ENCODE results near the gene SCN2B. TPM values are rescaled to one million over a fixed set of nuclear protein-coding genes. Genes with fewer than 3 reads are reported as not detected.

Gene SCN2B
- total RNA-seq, 4 donors from 2014 or later, result 0.42 to 1.2 (median 0.67) TPM

DNA sequence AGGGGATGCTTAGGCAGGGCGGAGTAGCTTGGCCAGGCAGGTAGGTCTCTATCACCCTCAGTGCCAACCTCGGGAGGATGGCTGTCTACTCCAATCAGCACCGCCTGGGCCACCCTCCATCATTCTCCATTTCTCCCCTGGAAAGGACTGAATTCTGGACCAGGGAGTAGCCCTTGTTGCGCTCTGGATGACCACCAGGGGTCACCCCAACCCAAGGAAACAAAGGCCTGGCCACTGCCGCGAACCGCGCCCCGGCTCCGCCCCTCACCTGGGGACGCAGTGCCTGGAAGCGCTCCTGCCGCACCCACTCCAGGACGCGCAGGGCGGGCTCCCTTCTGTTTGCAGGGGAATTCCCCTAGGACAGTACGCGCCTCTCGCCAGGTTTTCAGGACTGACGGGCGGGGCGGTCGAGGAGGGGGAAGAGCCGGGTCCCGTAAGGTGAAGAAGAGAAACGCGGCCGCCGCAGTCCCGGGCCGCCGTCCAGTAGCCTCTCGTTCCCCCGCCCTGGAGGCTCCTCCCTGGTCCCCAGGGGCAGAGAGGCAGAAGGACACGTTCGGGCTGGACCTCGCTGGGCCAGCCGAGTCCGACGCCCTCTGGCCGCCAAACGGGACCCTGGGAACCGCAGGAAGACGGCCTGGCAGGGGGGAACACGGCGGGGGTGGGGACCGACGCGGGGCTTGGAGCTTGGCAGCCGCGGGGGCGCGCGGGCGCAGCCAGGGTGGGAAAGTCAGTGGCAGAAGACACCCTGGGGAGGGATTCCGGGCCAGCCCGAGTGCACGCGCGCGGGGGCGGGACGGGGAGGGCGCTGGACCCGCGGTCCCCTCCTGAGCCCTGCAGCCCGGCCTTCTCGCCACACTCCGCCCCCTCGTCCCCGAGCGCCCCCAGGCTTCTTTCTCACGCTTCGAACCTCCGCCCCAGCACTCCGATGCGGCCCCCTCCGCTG lies 30.9 kb downstream of the SCN2B start:
- WGBS, result under 1% methylated on average over 34 of the region's 78 CpGs
- Histone ChIP-seq H3K4me1 (peaks cover 14 to 17% (median 16%) of the 10 kb centered on the region in 4 donors), H3K27me3 (peaks cover 0 to 41% (median 4%) of the 10 kb centered on the region in 4 donors), H3K27ac (replicated peaks in 1 of 4) (peak overlapping the region in 3 of 4 donors; percentile 44 to 63 (median 60)), H3K9me3 (no peaks in the 10 kb centered on the region), H3K36me3 (no peaks in the 10 kb centered on the region), H3K4me3 (peak overlapping the region; percentile 55 to 84 (median 66))
- DNase-seq (ENCODE audit: extremely low spot score), result peak; percentile 94
- TF ChIP-seq POLR2AphosphoS5 (IDR thresholded peaks at IDR 0.05) (peak in 1 of 2 donors; percentile 37), POLR2A (IDR thresholded peaks at IDR 0.05; ENCODE audit: low read depth) (no peak), EP300 (IDR thresholded peaks at IDR 0.05) (no peak)
- TF ChIP-seq, protein P1, sequence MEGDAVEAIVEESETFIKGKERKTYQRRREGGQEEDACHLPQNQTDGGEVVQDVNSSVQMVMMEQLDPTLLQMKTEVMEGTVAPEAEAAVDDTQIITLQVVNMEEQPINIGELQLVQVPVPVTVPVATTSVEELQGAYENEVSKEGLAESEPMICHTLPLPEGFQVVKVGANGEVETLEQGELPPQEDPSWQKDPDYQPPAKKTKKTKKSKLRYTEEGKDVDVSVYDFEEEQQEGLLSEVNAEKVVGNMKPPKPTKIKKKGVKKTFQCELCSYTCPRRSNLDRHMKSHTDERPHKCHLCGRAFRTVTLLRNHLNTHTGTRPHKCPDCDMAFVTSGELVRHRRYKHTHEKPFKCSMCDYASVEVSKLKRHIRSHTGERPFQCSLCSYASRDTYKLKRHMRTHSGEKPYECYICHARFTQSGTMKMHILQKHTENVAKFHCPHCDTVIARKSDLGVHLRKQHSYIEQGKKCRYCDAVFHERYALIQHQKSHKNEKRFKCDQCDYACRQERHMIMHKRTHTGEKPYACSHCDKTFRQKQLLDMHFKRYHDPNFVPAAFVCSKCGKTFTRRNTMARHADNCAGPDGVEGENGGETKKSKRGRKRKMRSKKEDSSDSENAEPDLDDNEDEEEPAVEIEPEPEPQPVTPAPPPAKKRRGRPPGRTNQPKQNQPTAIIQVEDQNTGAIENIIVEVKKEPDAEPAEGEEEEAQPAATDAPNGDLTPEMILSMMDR (IDR thresholded peaks at IDR 0.05), result peak; percentile 89 to 93 (median 93)
- intact Hi-C loops (cut with DNase I), result loop anchor here (2.0 to 5.0 kb wide), 3 partner anchors 25 to 342 kb away; no protein-coding TSS in a partner anchor

DNA sequence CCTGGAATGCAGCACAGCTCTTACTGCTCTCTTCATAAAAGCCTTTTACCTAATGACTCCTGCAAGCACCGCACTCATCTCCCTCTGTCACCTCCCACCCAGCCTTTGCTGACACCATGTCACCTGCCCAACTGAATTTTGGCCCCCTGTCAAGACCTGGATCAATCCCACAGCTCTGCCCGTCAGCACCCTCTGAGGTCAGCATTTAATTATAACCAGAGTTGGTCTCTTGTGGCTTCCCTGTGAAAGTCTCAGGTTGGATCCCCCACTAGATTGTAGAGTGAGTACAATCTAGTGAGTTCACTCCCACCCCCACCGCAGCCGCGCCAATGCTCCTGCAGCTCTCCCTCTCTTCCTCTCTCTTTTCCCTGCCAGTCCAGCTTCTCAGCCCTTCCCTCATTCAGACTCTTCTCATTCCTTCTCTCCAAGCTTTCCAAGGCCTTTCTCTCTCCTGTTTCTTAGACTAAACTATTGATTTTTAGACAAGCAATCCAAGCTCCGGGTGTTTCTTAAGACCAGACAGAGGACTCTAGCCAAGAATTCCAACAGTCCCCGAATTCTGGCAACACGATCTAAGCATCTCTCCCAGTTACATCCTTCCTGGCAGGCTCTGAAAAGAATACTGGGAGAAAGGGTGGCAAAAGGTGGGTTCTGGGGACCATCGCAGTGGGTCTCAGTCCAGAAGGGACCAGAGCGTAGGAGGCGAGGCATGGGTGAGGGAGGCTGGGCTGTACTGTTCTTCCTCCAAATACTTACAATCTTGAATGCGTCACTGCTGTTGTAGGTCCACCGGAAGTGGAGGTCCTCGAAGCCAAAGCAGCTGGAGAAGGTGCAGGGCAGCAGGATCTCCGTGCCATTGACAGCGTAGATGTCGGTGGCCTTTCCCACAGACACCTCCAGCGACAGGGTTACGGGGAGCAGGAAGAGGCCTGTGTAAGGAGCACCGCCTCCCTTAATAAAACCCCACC lies 31.9 kb downstream of the SCN2B start:
- intact Hi-C loops (cut with DNase I), result loop anchor here (2.0 to 5.0 kb wide), 3 partner anchors 26 to 343 kb away; no protein-coding TSS in a partner anchor
- H3K27ac ChIP-seq (replicated peaks in 1 of 4), result no peak overlapping the region
- WGBS, result 53% methylated on average over 20 of the region's 20 CpGs
- H3K4me1 ChIP-seq, result peaks cover 14 to 17% (median 15%) of the 10 kb centered on the region in 4 donors
- DNase-seq (ENCODE audit: extremely low spot score), result no peak
- no peak for TF ChIP-seq EP300 (IDR thresholded peaks at IDR 0.05)
- TF ChIP-seq, protein P1 (IDR thresholded peaks at IDR 0.05), result no peak
- no peak for TF ChIP-seq POLR2A (IDR thresholded peaks at IDR 0.05; ENCODE audit: low read depth)
- no peak for TF ChIP-seq POLR2AphosphoS5 (IDR thresholded peaks at IDR 0.05)
- no peaks in the 10 kb centered on the region for H3K9me3 ChIP-seq
- H3K4me3 ChIP-seq, result peak overlapping the region; percentile 55 to 84 (median 66)
- H3K27me3 ChIP-seq, result peaks cover 0 to 46% (median 4%) of the 10 kb centered on the region in 4 donors
- H3K36me3 ChIP-seq, result no peaks in the 10 kb centered on the region

DNA sequence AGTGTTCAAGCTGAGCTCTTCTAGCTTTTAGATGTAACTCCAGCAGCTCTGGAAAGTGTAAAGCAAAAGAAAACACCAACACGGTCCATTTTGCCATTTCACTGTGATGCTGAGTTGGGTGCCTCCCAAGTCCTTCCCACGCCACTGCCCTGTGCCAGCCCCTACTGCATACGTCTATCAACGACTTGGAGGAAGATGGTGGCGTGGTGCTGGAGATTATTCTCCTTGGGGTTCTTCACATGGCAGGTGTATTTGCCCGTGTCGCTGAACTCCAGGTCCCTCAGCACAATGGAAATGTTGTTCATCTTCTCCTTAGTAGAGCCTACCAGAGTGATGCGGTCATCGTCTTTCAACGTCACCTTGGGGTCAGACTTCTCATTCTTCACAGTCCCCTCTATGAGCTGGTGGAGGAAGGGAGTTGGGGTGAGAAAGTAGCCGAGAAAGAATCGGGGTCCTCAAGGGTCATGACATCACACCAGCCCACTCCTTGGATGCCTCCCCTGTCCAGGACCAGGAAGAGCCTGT lies 32.7 kb downstream of the SCN2B start:
- H3K4me1 ChIP-seq, result peaks cover 14 to 17% (median 15%) of the 10 kb centered on the region in 4 donors
- TF ChIP-seq POLR2A (IDR thresholded peaks at IDR 0.05; ENCODE audit: low read depth) (no peak), EP300 (IDR thresholded peaks at IDR 0.05) (no peak), POLR2AphosphoS5 (IDR thresholded peaks at IDR 0.05) (no peak)
- TF ChIP-seq, protein P1 (IDR thresholded peaks at IDR 0.05), result no peak
- DNase-seq (ENCODE audit: extremely low spot score), result no peak
- H3K27me3 ChIP-seq, result peaks cover 0 to 55% (median 4%) of the 10 kb centered on the region in 4 donors
- intact Hi-C loops (cut with DNase I), result loop anchor here (2.0 kb wide), 2 partner anchors 27 to 209 kb away; no protein-coding TSS in a partner anchor
- H3K27ac ChIP-seq (replicated peaks in 1 of 4), result no peak overlapping the region
- 74% methylated on average over 12 of the region's 12 CpGs for WGBS
- no peak overlapping the region for H3K4me3 ChIP-seq
- no peaks in the 10 kb centered on the region for H3K36me3 ChIP-seq
- no peaks in the 10 kb centered on the region for H3K9me3 ChIP-seq

DNA sequence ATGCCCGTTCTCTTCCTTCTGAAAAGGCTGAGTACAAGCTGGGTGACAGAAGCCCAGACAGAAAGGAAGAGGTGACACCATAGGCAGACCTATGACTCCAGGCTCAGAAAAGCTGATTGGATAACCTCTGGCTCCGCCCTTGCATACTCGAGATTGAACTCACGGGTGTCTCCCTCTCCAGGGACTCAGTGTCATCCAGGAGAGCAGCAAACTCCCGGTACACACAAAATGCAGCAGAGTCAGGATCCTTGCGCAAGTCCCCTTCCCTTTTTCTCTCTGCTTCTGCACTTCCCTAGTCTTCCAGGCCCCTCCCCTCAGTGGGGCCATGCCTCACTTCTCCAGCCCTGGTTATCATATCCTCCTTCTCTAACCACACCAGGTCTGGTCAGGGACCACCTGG lies 33.6 kb downstream of the SCN2B start:
- 67% methylated on average over 3 of the region's 6 CpGs for WGBS

More for the DNA sequence above, 33.6 kb downstream of the SCN2B start:
- Histone ChIP-seq H3K9me3 (no peaks in the 10 kb centered on the region), H3K27ac (replicated peaks in 1 of 4) (no peak overlapping the region), H3K36me3 (no peaks in the 10 kb centered on the region), H3K4me3 (no peak overlapping the region), H3K27me3 (peaks cover 0 to 56% (median 4%) of the 10 kb centered on the region in 4 donors), H3K4me1 (peaks cover 14 to 17% (median 15%) of the 10 kb centered on the region in 4 donors)
- intact Hi-C loops (cut with DNase I), result no loop called here
- TF ChIP-seq EP300 (IDR thresholded peaks at IDR 0.05) (no peak), POLR2AphosphoS5 (IDR thresholded peaks at IDR 0.05) (no peak), POLR2A (IDR thresholded peaks at IDR 0.05; ENCODE audit: low read depth) (no peak)
- TF ChIP-seq, protein P1 (IDR thresholded peaks at IDR 0.05), result no peak
- no peak for DNase-seq (ENCODE audit: extremely low spot score)
